ENCODE measurements around the gene LRCOL1.

Gene LRCOL1

GRCh38 chr12:132585177-132585576 is 25.2 kb downstream of the LRCOL1 start:
- H3K4me3 ChIP-seq (ENCODE audit: low read depth, low read length), result no peak overlapping the region
- DNase-seq (ENCODE audit: low read depth), result no peak
- TF ChIP-seq, protein P1, sequence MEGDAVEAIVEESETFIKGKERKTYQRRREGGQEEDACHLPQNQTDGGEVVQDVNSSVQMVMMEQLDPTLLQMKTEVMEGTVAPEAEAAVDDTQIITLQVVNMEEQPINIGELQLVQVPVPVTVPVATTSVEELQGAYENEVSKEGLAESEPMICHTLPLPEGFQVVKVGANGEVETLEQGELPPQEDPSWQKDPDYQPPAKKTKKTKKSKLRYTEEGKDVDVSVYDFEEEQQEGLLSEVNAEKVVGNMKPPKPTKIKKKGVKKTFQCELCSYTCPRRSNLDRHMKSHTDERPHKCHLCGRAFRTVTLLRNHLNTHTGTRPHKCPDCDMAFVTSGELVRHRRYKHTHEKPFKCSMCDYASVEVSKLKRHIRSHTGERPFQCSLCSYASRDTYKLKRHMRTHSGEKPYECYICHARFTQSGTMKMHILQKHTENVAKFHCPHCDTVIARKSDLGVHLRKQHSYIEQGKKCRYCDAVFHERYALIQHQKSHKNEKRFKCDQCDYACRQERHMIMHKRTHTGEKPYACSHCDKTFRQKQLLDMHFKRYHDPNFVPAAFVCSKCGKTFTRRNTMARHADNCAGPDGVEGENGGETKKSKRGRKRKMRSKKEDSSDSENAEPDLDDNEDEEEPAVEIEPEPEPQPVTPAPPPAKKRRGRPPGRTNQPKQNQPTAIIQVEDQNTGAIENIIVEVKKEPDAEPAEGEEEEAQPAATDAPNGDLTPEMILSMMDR (IDR thresholded peaks at IDR 0.05; ENCODE audit: insufficient read depth, low read depth, low read length, missing control alignments), result no peak

DNA sequence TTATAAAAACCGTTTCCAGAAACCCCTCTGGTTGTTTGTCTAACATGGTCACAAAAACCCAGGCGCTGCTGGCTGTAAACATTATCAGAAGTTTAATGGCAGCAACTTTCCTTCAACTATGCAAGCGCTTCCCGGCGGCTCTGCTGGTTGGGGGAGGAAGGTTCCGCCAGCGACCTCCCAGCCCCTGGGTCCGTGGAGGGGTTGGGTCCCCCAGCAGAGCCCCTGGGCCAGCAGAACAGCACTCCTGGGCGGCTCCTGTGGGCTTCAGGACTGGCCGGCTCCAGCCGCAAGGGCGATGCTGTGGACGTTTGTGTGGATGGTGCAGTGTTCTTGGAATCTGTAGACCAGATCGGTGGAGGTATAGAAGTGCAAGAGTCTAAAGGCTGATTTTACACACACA is 26.0 kb downstream of the LRCOL1 start:
- H3K4me3 ChIP-seq (ENCODE audit: low read depth, low read length), result no peak overlapping the region
- TF ChIP-seq, protein P1 (IDR thresholded peaks at IDR 0.05; ENCODE audit: insufficient read depth, low read depth, low read length, missing control alignments), result no peak

GRCh38 chr12:132583736-132584135 is 26.6 kb downstream of the LRCOL1 start:
- H3K4me3 ChIP-seq (ENCODE audit: low read depth, low read length), result no peak overlapping the region
- TF ChIP-seq, protein P1 (IDR thresholded peaks at IDR 0.05; ENCODE audit: insufficient read depth, low read depth, low read length, missing control alignments), result no peak
- DNase-seq (ENCODE audit: low read depth), result no peak

More for the DNA sequence above, 26.0 kb downstream of the LRCOL1 start:
- no peak for DNase-seq (ENCODE audit: low read depth)

DNA sequence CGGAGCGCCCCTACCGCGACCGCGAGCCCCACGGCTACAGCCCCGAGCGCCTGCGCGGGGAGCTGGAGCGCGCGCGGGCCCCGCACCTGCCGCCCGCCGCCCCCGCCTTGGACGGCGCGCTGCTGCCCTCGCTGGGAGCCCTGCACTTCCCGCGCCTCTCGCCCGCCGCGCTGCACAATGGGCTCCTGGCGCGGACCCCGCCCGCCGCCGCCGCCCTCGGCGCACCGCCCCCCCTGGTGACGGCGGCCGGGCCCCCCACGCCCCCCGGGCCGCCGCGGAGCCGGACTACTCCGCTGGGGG is 27.0 kb downstream of the LRCOL1 start:
- no peak overlapping the region for H3K4me3 ChIP-seq (ENCODE audit: low read depth, low read length)
- TF ChIP-seq, protein P1 (IDR thresholded peaks at IDR 0.05; ENCODE audit: insufficient read depth, low read depth, low read length, missing control alignments), result no peak
- DNase-seq (ENCODE audit: low read depth), result no peak

DNA sequence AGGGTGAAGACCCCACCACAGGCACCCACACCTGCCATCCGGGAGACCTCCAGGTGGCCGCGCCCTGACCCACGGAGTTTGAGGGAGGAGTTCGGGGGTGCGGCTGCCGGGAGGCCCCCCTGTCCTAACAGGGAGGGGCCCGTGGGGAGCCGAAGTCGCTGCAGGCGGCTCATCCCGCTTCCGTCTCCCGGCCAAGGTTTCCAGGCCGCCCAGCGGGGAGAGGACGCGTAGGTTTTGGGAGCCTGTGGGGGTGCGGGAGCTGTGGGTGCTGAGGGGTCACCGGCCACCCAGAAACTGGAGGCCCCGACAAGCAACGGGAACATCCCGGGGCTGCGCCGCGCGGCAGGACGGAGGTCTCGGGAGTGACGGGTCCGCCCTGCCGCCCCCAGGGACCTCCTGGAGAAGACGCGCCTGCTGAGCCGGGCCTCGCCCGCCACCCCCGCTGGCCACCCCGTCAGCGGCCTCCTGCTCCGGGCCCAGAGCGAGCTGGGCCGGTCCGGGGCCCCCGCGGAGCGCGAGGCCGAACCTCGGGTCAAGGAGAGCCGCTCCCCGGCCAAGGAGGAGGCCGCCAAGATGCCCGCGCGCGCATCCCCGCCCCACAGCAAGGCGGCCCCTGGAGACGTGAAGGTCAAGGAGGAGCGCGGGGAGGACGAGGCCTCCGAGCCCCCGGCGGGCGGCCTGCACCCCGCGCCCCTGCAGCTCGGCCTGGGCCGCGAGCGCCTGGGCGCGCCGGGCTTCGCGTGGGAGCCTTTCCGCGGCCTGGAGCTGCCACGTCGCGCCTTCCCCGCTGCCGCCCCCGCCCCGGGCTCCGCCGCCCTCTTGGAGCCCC is 27.6 kb downstream of the LRCOL1 start:
- no peak for DNase-seq (ENCODE audit: low read depth)
- H3K4me3 ChIP-seq (ENCODE audit: low read depth, low read length), result no peak overlapping the region
- TF ChIP-seq, protein P1 (IDR thresholded peaks at IDR 0.05; ENCODE audit: insufficient read depth, low read depth, low read length, missing control alignments), result no peak

DNA sequence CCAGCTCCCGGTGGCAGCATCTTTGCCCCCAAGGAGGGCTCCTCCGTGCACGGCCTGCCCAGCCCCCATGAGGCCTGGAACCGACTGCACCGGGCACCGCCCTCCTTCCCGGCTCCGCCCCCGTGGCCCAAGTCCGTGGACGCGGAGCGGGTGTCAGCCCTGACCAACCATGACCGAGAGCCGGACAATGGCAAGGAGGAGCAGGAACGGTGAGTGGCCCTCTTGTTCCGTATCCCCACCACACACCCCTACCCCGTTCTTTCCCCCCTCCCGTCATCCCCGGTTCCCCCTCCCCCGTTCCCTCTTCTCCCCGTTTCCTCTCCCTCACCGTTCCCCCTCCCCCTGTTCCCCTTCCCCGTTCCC is 28.3 kb downstream of the LRCOL1 start:
- DNase-seq (ENCODE audit: low read depth), result no peak
- TF ChIP-seq, protein P1 (IDR thresholded peaks at IDR 0.05; ENCODE audit: insufficient read depth, low read depth, low read length, missing control alignments), result no peak
- H3K4me3 ChIP-seq (ENCODE audit: low read depth, low read length), result no peak overlapping the region

All from GM12865 (cell line).